ENCODE data around the gene RGL3.

The RGL3 gene

GRCh38 chr19:11365557-11366117 lies 53.5 kb downstream of the RGL3 start:
- no peak for DNase-seq (ENCODE audit: low spot score)
- no peak for TF ChIP-seq CTCF (IDR thresholded peaks at IDR 0.05; ENCODE audit: borderline replicate concordance, control extremely low read depth, extremely low read depth, insufficient read depth, missing control alignments)
- in situ Hi-C loops (cut with MboI; ENCODE audit: low sequenced_read_pairs, unreplicated experiment), result no loop called here

DNA sequence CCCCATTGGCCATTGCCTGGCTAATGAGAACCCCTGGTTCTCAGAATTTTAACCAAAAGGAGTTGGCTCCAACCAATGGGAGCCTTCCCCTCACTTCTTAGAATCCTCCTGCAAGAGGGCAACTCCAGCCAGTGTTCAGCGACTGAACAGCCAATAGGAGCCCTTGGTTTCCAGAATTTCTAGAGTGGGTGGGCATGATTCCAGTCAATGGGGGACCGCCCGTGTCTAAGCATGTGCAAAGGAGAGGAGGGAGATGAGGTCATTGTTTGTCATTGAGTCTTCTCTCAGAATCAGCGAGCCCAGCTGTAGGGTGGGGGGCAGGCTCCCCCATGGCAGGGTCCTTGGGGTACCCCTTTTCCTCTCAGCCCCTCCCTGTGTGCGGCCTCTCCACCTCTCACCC lies 54.2 kb downstream of the RGL3 start:
- in situ Hi-C loops (cut with MboI; ENCODE audit: low sequenced_read_pairs, unreplicated experiment), result no loop called here
- DNase-seq (ENCODE audit: low spot score), result no peak
- TF ChIP-seq CTCF (IDR thresholded peaks at IDR 0.05; ENCODE audit: borderline replicate concordance, control extremely low read depth, extremely low read depth, insufficient read depth, missing control alignments), result no peak

- DNase-seq (ENCODE audit: low spot score), result no peak
- in situ Hi-C loops (cut with MboI; ENCODE audit: low sequenced_read_pairs, unreplicated experiment), result no loop called here
- no peak for TF ChIP-seq CTCF (IDR thresholded peaks at IDR 0.05; ENCODE audit: borderline replicate concordance, control extremely low read depth, extremely low read depth, insufficient read depth, missing control alignments)
Observed at GRCh38 chr19:11364296-11364904, 54.7 kb downstream of the RGL3 start.

DNA sequence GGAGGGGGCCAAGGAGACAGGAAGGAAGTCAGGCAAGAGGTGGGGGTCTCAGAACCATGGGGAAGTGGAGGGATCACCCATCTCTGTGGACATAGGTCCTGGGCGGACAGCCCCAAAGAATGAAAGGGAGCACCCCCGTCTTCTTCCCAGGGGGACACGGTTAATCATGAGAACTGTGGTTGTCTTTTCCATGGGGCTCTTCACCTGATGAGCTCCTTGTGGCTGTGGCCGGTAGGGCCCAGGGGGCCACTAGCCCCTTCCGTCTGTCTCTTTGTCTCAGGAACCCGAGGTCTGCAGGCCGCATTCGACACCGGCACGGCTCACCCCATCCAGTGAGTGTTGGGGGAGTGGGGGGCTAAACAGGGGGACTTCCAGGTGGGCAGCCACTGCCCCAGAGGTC lies 55.2 kb downstream of the RGL3 start:
- in situ Hi-C loops (cut with MboI; ENCODE audit: low sequenced_read_pairs, unreplicated experiment), result no loop called here
- no peak for DNase-seq (ENCODE audit: low spot score)
- no peak for TF ChIP-seq CTCF (IDR thresholded peaks at IDR 0.05; ENCODE audit: borderline replicate concordance, control extremely low read depth, extremely low read depth, insufficient read depth, missing control alignments)

GRCh38 chr19:11361771-11362731 lies 57.1 kb downstream of the RGL3 start:
- no peak for DNase-seq (ENCODE audit: low spot score)
- in situ Hi-C loops (cut with MboI; ENCODE audit: low sequenced_read_pairs, unreplicated experiment), result no loop called here
- no peak for TF ChIP-seq CTCF (IDR thresholded peaks at IDR 0.05; ENCODE audit: borderline replicate concordance, control extremely low read depth, extremely low read depth, insufficient read depth, missing control alignments)

GRCh38 chr19:11361037-11361770 lies 57.9 kb downstream of the RGL3 start:
- no peak for TF ChIP-seq CTCF (IDR thresholded peaks at IDR 0.05; ENCODE audit: borderline replicate concordance, control extremely low read depth, extremely low read depth, insufficient read depth, missing control alignments)
- in situ Hi-C loops (cut with MboI; ENCODE audit: low sequenced_read_pairs, unreplicated experiment), result no loop called here
- DNase-seq (ENCODE audit: low spot score), result no peak

All from GM13976 (cell line).